Muscle of leg (tissue), 11 donors: ENCODE measurements around the gene CD300LD. TPM values are rescaled to one million over a fixed set of nuclear protein-coding genes. Genes with fewer than 3 reads are reported as not detected.
"Not testable (repeated sequence)": the region's sequence is repeated elsewhere in the genome, so short reads cannot be mapped to it uniquely, and the experiment has no call there.

Experiments used
- DNase-seq: peaks from one replicate; pipeline ENCODE4 v3.0.0; 2013
- H3K27ac ChIP-seq: one replicate; pipeline ENCODE4 v1.5.1; 2013; ENCODE audit warnings: mild to moderate bottlenecking, low read length, control low read depth
- H3K27me3 ChIP-seq: one replicate; pipeline ENCODE4 v1.6.1; 2013; ENCODE audit warnings: low read length; ENCODE audit not compliant: control insufficient read depth, insufficient read depth
- H3K36me3 ChIP-seq: one replicate; pipeline ENCODE4 v1.6.1; 2013; ENCODE audit warnings: low read length; ENCODE audit not compliant: control insufficient read depth, insufficient read depth
- H3K4me1 ChIP-seq: one replicate; pipeline ENCODE4 v1.6.1; 2013; ENCODE audit warnings: low read length; ENCODE audit not compliant: control insufficient read depth, insufficient read depth
- H3K4me3 ChIP-seq: one replicate; pipeline ENCODE4 v1.5.1; 2013; ENCODE audit warnings: low read length, control low read depth
- H3K9me3 ChIP-seq: replicated peaks from 2 replicates; pipeline ENCODE4 v1.6.1; 2013; ENCODE audit warnings: low read depth, low read length; ENCODE audit not compliant: control insufficient read depth
- WGBS: methylation state at CpG from one replicate; pipeline ENCODE4 v1.1.5; 2013; ENCODE audit warnings: missing lambda C conversion rate; ENCODE audit not compliant: insufficient coverage; 5-methylcytosine and 5-hydroxymethylcytosine counted together
- polyA plus RNA-seq, 8 donors: library from polyadenylated mRNA; unstranded; fragments of 120-200 nt; gene quantifications; one replicate each; pipeline versions ENCODE4 v1.2.1 to v1.2.3, GENCODE V29; 2013; ENCODE audit warnings: inconsistent platforms in 1 of 8, low replicate concordance in 1 of 8; ENCODE audit not compliant: insufficient read length in 8 of 8, insufficient read depth in 1 of 8
- total RNA-seq: library from RNA; stranded (reverse); fragments of 120-200 nt; gene quantifications from one replicate; pipeline ENCODE4 v1.2.4, GENCODE V29; 2013

CD300LD gene
- total and polyA plus RNA-seq, 9 donors: not detected

DNA sequence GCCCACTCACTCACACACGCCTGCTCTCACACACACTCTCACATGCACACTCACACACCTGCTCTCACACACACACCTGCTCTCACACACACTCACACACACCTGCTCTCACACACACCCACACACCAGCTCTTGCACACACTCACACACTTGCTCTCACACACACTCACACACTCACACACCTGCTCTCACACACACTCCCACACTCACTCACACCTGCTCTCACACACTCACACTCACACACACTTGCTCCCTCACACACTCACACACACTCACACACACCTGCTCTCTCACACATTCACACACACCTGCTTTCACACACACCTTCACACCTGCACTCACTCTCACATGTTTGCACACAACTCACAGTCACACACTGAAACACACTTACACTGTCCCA, 28.7 kb downstream of the CD300LD start:
- WGBS: 85% methylated on average over 1 of the region's 1 CpG
- Histone ChIP-seq H3K4me1 (no peaks in the 10 kb centered on the region), H3K4me3 (no peak overlapping the region), H3K27ac (no peak overlapping the region), H3K9me3 (no peaks in the 10 kb centered on the region), H3K27me3 (peaks cover 10% of the 10 kb centered on the region), H3K36me3 (no peaks in the 10 kb centered on the region)
- no peak for DNase-seq

DNA sequence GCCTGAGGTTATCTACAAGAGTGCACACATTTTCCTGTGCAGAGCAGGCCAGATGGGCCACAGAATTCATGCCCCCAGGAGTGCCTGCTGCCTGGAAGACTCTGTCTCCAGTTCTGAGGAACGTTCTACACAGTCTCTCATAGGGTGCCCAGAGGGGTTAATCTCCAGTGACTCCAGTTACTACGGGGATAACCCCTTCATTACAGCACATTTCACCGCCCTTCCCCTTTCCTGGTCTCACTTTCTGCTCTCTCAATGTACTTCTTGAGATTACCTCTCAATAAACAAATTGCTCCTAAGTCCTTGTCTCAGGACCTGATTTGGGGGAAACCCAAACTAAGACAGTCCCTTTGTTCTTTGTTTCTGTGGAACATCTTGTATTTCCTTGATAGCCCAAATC, 30.5 kb downstream of the CD300LD start:
- no peak for DNase-seq
- WGBS: 44% methylated on average over 3 of the region's 3 CpGs
- H3K27ac ChIP-seq: no peak overlapping the region
- no peaks in the 10 kb centered on the region for H3K36me3 ChIP-seq
- no peaks in the 10 kb centered on the region for H3K4me1 ChIP-seq
- H3K9me3 ChIP-seq: no peaks in the 10 kb centered on the region
- peaks cover 10% of the 10 kb centered on the region for H3K27me3 ChIP-seq
- no peak overlapping the region for H3K4me3 ChIP-seq

DNA sequence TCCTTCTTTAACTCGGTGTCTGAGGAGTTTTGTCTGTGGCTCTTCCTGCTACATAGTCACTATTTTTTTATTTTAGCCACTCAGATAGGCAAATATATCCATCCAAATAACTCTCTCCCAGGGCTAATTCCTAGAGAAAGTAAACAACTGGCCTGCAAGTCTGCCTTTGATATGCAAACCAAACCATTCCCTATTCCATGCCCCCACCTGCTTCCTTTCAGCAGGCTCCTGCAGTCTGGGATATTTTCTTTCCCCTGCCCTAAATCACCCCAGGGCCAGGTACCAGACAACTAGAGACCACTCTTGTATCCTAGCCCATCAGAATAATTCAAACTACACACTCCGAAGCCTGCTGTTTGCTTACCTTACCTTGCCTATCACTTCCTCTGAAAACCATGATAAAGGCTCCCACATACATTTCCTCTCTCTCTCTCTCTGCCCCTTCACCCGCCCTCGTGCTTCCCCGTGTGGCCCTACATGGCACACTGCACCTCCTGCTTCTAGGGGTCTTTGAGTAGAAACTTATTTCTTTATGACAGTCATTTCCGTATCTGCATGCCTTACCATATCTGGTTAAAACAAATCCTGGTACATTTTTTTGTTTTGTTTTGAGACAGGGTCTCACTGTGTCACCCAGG, 33.1 kb downstream of the CD300LD start:
- Histone ChIP-seq H3K27ac (no peak overlapping the region), H3K27me3 (peaks cover 7% of the 10 kb centered on the region), H3K4me3 (no peak overlapping the region), H3K4me1 (no peaks in the 10 kb centered on the region), H3K36me3 (no peaks in the 10 kb centered on the region), H3K9me3 (no peaks in the 10 kb centered on the region)
- DNase-seq: no peak
- 87% methylated on average over 3 of the region's 6 CpGs for WGBS

DNA sequence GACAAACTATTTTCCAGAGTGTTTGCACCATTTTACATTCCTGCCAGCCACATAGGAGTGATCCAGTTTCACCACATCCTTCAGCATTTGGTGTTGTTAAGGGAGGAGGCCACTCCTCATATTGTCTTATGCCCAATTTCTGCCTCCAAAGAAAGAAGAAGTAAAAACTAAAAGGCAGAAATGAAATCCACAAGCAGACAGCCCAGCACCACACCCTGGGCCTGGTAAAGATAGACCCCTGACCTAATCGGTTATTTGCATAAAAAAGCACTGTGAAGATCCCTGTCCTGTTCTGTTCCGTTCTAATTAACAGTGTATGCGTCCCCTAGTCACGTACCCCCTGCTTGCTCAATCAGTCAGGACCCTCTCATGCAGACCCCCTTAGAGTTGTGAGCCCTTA, 33.7 kb downstream of the CD300LD start:
- not testable (repeated sequence) for H3K27ac ChIP-seq

DNA sequence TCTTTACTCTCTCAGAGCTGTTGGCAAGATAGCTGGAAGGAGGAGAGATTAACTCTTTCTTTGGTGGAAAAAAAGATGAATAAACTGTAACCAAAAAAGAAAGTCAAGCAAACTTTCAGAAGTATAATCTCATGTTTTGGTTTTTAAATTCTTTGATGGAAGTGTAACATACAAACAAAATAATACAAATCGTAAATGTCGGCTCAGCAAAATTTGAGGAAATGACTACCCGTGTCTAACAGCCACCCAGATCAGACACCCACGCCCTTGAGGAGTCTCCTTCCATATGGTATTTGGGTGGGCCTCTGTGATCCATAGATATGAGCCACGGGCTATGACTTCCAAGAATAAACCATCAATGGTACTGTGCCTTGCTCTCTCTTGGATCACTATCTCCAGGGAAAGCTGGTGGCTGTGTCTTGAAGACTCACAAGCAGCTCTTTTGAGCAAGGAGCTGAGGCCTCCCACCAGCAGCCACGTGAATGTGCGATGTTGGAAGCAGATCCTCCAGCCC, 36.6 kb downstream of the CD300LD start:
- no peak for DNase-seq
- Histone ChIP-seq H3K4me1 (no peaks in the 10 kb centered on the region), H3K27ac (no peak overlapping the region), H3K36me3 (no peaks in the 10 kb centered on the region), H3K9me3 (no peaks in the 10 kb centered on the region), H3K4me3 (no peak overlapping the region), H3K27me3 (peaks cover 2% of the 10 kb centered on the region)
- 92% methylated on average over 2 of the region's 7 CpGs for WGBS

More for the DNA sequence above, 33.7 kb downstream of the CD300LD start:
- H3K36me3 ChIP-seq, H3K4me3 ChIP-seq, DNase-seq, H3K27me3 ChIP-seq, H3K9me3 ChIP-seq, H3K4me1 ChIP-seq: not testable (repeated sequence)
- 74% methylated on average over 4 of the region's 4 CpGs for WGBS

DNA sequence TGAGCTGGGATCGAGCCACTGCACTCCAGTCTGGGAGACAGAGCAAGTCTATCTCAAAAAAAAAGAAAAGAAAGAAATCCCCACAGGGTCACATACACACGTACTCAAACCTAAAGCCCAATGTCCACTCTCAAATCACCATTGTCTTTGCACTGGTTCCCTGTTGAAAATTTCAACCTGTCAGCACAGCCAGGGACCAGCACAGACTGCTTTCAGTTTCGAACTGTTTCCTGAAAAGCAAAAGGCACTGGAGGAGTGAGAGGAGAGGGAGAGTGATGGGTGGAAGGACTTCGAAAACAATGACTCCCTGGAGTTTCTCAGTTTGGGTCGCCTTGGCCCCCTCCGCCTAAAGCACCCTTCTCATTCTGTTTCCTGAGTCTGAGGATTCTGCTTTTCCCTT, 37.2 kb downstream of the CD300LD start:
- Histone ChIP-seq H3K36me3 (no peaks in the 10 kb centered on the region), H3K27me3 (peaks cover 2% of the 10 kb centered on the region), H3K4me1 (no peaks in the 10 kb centered on the region), H3K27ac (no peak overlapping the region), H3K4me3 (no peak overlapping the region), H3K9me3 (no peaks in the 10 kb centered on the region)
- 44% methylated on average over 2 of the region's 6 CpGs for WGBS
- peak; percentile 36 for DNase-seq

DNA sequence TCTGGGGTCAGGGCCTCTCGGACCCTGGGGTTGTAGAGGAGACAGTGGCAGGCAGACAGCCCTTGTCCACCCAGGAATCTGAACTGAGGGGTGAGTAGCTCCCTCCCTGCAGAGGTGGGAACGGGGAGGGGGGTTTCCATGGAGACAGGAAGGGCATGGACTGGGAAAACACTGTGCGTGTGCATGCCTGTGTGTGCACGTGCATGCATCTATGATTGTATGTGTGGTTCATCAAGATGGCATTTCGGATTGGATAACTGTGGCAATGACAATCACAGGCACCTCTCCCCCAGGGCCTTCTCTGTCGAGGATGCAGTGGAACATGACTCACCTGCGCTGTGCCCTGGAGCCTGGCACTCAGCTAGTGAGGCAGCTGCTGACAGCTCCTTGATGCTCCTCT, 40.0 kb downstream of the CD300LD start:
- Histone ChIP-seq H3K4me3 (no peak overlapping the region), H3K27me3 (peaks cover 6% of the 10 kb centered on the region), H3K36me3 (no peaks in the 10 kb centered on the region), H3K27ac (no peak overlapping the region), H3K4me1 (no peaks in the 10 kb centered on the region), H3K9me3 (no peaks in the 10 kb centered on the region)
- WGBS: 82% methylated on average over 4 of the region's 7 CpGs
- DNase-seq: no peak

DNA sequence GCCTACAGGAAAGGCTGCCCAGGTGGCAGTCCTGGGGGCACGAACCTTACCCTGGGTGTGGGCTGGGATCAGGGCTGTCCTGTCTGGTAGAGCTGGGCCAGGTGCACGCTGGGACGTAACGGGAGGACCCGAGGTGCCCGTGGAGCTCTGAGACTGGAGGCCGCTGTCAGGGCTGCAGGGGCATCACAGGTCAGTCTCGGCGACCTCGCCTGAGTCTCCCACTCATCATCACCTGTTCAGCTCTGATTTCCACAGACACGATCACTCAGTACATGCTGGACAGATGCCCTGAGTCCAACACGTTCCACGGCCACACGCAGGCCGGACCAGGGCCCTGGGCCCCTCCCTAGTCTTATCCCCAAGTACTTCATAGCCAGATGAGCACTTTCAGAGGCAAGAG, 41.5 kb downstream of the CD300LD start:
- peaks cover 6% of the 10 kb centered on the region for H3K27me3 ChIP-seq
- H3K4me1 ChIP-seq: no peaks in the 10 kb centered on the region
- no peak overlapping the region for H3K27ac ChIP-seq
- no peak for DNase-seq
- no peak overlapping the region for H3K4me3 ChIP-seq
- WGBS: 79% methylated on average over 10 of the region's 15 CpGs
- no peaks in the 10 kb centered on the region for H3K36me3 ChIP-seq
- H3K9me3 ChIP-seq: no peaks in the 10 kb centered on the region

DNA sequence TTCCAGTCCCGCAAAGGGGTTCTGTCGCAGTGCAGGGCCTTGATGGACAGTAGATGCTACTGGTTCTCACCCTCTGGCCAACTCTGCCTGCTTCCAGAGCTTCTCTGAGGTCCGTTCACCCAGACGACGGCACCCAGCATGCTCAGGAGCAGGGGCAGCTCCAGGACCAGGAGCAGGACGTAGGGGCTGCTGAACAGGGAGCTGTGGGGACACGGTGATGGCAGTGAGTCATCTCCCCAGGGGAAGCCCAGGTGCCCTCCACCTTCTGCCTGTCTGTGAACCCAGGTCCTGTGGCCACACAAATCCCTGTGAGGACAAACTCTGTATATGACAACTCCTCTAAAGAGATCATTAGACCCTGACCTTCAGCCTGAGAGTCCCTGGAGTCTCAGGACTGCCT, 42.7 kb downstream of the CD300LD start:
- H3K4me3 ChIP-seq: no peak overlapping the region
- no peak for DNase-seq
- 74% methylated on average over 6 of the region's 7 CpGs for WGBS
- no peaks in the 10 kb centered on the region for H3K4me1 ChIP-seq
- H3K9me3 ChIP-seq: no peaks in the 10 kb centered on the region
- no peaks in the 10 kb centered on the region for H3K36me3 ChIP-seq
- peaks cover 6% of the 10 kb centered on the region for H3K27me3 ChIP-seq
- H3K27ac ChIP-seq: no peak overlapping the region

DNA sequence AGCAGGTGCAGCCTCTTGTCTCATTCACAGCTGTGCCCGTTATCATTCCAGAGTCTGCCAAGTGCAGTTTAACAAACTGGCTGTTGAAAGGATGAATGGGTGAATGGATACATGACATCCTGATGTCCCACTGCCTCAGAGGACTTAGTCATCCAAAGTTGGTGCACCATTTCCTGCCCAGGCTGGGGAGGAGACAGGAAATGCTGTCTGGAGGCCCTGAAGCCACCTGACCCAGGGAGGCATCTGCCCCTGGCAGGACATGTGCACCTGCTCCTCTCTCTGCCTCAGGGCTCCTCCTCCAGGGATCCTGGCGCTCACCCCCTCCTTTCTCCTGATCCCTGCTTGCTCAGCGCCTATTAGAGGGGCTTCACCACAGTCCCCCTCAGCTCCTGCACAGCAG, 44.3 kb downstream of the CD300LD start:
- Histone ChIP-seq H3K27me3 (peaks cover 6% of the 10 kb centered on the region), H3K9me3 (no peaks in the 10 kb centered on the region), H3K27ac (no peak overlapping the region), H3K4me1 (no peaks in the 10 kb centered on the region), H3K4me3 (no peak overlapping the region), H3K36me3 (no peaks in the 10 kb centered on the region)
- WGBS: 68% methylated on average over 3 of the region's 3 CpGs
- DNase-seq: no peak

DNA sequence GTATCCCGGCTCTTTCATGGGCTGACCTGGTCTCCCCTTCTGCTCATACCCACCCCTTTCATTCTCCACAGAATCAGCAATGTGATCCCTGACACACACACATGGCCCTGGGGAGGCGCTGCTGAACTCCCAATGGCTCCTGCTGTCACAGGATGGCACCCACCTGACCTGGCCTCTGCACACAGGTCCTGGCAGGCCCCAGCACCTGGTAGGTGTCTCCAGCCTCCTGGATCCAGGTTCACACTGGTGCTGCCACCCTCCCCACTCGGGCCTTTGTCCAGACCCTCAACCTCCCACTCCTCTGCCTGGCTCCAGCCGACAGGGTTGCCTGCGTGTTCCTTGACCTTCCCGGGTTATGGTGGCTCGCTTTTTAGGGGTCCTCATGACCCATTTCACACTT, 44.8 kb downstream of the CD300LD start:
- no peak for DNase-seq
- 85% methylated on average over 6 of the region's 7 CpGs for whole genome bisulfite sequencing

More for the DNA sequence above, 44.8 kb downstream of the CD300LD start:
- H3K4me3 ChIP-seq: no peak overlapping the region
- no peaks in the 10 kb centered on the region for H3K9me3 ChIP-seq
- H3K36me3 ChIP-seq: no peaks in the 10 kb centered on the region
- no peak overlapping the region for H3K27ac ChIP-seq
- H3K27me3 ChIP-seq: peaks cover 4% of the 10 kb centered on the region
- no peaks in the 10 kb centered on the region for H3K4me1 ChIP-seq
